OCI-M2 (cell line): ENCODE data around the gene ATP8B1.
"Not testable (repeated sequence)": the region's sequence is repeated elsewhere in the genome, so short reads cannot be mapped to it uniquely, and the experiment has no call there.

Source experiments
- DNase-seq: peaks from one replicate; lab custom pipeline; 2025; ENCODE audit not compliant: unreplicated experiment; lab: John Stamatoyannopoulos, UW

The ATP8B1 gene

DNA sequence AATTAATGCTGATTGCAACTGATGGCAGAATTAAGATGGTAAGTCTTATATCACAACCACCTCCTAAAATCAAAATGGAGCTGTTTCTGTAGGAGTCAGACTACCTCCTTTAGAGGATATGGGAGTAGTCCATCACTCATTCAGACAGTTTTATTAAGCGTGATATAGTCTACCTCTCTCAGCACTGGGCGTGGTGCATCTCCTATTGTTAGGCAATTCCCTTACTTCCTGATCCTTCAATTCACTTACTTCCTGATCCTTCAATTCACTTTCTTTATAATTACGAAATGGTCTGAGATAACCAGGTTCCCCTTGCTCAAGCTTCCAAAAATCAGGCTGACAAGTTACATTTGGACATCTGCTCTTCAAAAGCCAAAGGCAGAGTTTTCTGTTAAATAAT lies 31.9 kb downstream of the ATP8B1 start:
- no peak for DNase-seq

DNA sequence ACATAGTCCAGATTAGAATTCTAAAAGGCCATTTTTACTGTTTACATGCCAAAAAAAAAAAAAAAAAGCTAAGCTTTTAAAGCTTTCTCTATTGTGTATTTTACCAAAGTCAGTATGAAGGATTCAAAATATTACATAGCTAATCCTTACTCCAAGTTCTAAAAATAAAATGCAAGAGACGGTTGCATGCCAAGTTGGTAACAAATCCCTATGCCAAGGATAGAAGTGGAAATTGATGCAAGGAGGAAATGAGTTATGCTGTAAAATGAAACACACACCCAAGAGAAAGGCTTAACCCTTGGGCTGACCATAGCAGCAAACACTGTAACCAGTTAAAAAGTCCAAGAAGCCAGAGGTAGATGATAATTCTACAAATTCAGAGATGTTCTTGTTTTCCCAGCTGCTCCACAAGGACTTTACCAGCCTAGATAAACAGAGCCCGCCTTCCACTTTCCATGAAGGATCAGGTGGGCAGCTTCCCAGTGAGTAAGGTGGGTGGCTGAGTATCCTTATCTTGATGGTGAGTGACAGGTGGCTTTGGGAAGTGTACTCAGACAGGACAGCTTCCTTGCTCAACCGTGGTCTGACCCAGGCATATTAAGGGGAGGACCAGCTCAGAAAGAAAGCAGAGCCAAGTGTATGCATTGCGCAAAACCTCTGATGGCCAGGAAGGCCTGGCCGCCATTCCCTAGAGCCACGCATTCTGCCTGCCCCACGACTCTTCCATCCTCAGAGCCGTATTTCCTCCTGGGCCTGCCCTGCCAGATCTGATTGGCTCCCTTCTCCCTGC lies 34.4 kb downstream of the ATP8B1 start:
- DNase-seq: no peak

DNA sequence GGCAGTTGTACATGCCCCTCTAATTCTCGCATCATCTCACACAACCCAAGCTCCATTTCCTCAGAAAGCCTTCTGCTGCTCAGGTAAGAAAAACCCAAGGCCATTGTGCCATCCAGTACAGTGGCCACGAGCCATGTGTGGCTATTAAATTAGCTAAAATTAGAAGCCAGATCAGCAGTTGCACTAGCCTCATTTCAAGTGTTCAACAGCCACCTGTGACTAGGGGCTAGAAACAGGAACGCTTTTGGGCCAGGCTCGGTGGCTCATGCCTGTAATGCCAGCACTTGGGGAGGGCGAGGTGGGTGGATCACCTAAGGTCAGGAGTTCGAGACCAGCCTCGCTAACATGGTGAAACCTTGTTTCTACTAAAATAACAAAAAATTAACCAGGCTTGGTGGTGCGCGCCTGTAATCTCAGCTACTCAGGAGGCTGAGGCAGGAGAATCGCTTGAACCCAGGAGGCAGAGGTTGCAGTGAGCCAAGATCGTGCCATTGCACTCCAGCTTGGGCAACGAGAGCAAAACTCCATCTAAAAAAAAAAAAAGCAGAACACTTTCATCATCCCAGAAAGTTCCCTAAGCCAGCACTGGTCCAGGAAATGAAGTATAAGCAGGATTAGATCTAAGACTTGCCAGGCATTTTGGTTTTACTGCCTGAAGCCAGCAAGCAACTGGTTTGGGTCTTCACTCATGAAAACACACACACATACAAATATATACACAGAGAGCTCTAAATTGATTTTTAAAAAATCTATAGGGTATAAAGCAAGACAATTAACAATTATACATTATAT lies 35.7 kb downstream of the ATP8B1 start:
- DNase-seq: no peak

DNA sequence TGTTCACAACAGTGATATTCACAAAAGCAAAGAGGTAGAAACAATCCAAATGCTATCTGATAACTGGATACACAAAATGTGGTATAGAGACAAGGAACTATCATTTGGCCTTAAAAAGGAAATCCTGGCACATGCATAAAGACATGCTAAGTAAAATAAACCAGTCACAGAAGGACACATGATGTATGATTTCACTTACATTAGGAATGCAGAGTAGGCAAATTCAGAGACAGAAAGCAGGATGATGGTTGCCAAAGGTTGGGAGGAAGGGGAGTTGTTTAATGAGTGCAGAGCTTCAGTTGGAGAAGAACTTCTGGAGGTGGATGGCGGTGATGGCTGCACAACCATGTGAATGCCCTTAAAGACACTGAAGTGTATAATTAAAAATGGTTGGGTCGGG lies 38.1 kb downstream of the ATP8B1 start:
- DNase-seq: no peak

DNA sequence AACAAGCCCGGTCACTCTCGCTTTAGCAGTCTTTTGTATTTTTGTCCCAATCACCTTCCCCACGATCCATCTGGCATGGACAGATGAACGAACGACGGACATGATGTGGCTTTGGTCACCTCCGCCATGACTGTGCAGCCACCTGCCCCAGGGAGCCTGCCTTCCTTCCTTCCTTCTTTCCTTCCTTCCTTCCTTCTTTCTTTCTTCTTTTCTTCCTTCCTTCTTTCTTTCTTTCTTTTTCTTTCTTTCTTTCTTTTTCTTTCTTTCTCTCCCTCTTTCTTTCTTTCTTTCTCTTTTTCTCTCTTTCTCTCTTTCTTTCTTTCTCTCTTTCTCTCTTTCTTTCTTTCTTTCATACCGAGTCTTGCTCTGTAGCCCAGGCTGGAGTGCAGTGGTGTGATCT lies 39.0 kb downstream of the ATP8B1 start:
- no peak for DNase-seq

DNA sequence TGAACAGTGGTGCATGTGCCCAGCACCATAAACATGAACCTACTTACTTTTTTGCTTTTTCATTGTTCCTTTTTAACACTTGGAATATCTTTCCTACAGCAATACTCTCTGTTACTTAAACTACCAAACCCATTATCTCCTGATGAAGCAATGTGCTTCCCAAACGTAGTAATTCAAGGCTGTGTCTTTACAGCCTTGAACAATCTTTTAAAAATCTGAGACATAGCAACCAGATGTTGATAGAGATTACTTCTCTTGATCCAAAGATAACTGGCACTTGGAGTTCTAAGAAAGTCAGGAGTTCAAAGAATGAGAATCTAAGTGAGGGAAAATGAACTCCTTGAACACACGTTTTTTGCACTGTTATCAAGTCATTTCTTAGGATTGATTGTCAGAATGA lies 40.4 kb downstream of the ATP8B1 start:
- DNase-seq: no peak

DNA sequence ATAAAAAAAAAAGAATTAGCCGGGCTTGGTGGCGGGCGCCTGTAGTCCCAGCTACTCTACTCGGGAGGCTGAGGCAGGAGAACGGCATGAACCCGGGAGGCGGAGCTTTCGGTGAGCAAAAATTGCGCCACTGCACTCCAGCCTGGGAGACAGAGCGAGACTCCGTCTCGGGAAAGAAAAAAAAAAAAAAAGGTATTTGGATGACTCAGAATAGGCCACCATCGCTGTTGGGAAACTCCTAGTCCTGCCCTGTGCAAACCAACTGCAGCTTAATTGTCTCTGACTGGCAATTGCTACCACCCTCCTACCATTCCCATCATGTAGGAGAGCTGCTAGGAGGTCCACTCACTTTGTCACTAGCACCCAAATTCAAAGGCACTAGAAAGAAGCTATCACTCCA lies 43.5 kb downstream of the ATP8B1 start:
- no peak for DNase-seq

DNA sequence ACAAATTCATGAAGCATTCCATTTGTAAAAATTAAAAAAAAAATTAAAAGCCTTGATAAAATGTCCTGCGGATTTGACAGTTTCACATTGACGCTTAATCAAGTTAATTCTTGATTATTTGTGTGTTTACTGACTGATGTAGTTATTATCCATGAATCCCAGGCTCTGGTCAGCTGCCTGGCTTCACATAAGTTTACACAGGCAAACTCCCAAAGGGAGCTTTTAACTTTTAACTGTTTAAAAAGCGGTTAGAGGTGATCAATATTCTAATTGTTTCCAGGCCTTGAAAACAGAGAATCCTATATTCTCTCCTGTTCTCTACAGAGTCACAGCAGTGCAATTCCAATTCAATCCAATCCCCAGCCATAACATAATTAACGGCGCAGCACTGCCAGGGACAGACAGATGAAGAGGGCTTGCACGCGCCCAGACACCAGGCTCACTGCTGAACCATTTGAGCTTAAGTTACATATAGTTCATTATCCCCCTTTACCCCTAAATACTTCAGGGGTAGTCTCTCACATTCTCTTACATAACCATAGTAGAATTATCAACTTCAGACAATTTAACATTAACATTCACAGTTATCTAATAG lies 47.5 kb downstream of the ATP8B1 start:
- DNase-seq: no peak

DNA sequence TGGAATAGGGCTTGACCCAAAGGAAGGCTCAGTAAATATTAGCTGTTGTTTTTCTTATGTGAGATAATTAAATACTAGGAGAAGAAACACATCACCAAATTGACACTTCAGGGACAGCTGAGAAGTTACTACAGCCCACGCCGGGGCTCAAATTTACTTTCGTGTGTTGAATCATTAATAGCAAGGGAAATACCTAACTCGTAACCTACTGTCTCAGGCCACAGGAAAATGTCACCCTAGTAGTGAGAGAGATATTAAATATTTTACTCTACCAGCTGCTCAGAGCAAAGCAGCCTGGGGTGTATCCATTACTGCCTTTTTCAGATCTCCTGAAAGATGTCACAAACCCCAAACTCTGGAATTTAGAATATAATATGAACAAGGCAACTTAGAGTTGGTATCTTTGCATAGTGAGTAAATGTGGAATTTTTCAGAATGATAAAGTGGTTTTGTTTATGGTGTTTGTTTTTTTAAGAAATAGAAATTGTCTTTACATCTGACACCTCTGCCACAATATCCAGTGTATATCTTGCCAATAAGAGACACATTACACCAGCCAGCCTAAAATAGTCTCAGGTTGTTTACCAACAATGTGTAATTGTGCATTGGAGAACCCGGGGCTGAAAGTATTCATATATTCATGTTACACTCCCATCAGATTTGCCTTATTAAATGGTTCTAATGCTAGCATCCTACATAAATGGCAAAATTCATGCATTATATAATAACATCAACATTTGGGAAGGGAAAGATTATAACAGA lies 48.4 kb downstream of the ATP8B1 start:
- no peak for DNase-seq

DNA sequence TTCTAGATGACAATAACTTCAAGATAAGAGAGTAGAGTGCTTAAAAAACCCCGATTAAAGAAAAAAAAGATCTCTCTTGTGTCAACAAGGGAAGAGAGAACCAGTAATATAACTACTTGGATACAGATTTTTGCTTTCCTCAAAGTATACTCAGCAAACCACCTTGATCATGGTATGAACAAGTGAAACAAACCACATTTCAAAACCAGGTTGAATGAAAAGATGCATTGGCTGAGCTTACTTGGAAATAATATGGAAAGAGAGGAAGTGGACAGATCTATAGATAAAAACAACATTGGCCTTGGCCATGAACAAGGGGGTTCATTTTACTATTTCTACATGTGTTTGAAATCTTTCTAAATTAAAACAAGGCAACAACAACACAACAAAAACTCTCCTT lies 50.1 kb downstream of the ATP8B1 start:
- DNase-seq: no peak

DNA sequence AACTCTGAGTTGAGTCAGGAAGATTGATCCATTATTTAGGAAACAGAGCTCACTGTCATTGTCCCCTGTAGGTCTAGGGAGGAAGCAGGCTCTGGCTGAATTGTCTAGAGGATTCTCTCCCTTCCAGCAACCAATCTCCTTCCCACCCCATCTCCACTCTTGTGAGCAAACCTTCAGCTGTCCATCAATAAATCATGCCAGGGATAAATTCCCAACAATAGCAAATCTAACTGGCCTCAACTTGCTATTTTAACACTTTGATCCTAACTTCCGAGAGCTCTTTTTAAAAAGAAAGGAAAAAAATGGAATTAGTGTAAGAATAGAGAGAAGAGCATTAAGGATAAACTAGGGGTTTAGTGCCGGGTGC lies 53.5 kb downstream of the ATP8B1 start:
- no peak for DNase-seq

DNA sequence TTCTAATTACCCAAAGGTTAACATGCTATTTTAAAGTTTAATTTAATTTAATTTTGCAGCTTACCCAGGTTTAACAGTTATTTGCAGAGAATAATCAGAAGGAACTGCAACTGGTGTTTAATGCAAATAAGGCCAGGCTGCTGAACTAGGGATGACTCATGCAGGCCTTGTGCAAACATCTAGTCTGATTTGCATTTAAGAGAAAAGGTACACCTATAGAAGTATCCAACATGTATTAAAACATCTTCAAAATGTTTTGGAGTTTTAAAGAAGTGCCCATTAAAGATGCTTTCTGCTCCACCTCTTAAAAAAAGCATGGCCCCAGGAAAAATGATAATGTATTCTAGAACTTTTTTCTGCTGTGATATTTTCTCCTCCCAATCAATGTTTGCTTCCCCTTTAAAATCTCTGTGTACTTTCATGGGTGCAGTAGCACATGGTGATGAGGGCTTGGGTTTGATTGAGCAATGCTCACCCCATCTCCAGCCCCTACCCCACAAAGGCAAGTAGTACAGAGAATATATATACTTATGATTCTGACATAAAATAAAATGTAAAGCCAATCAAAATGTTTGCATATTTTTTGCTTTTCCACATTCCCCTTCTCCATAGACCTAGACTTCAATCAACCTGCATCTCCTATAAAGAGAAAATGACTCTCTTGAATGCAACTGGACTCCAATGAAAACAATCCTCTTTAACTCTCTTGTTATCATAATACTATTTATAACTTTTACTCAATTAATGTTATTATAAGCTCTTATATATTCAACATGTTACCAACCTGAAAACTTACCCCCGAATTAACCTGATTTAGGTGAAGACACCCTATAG lies 54.1 kb downstream of the ATP8B1 start:
- DNase-seq: no peak

DNA sequence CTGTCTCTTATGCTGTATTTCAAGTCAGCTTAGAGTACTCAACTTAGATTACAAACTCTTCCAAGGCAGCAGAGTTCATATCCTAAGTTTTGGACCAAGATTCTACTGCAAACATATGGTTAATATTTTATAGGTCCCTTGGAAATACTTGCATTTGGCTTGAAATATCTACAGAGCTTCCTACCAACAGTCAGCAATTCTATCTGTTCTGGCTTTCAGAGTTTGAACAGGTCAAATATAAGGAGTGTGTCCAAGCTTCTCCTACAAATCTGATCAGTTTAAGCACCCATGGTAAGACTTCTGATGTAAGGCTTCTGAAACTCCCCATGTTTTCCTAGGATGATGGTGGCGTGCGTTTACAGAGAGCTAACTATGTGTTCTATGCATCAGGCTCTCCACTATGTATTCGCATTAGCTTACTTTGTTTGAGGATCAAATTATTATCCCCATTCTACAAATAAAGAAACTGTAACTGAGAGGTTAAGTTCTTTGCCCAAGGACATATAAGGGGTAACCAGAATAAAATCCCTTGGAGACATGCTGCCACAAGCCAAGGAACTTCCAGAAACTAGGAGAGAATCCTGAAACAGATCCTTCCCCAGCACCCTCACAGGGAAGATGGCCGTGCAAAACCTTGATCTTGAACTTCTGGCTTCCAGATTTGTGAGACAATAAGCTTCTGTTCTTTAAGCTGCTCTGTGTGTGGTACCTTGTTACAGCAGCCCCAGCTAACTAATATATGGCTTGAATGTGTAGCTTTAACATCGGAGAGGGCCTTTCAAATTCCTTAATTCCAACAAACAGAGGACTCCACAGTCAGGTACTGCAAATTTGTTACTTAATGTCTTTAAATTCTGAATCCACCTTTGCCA lies 55.1 kb downstream of the ATP8B1 start:
- no peak for DNase-seq

DNA sequence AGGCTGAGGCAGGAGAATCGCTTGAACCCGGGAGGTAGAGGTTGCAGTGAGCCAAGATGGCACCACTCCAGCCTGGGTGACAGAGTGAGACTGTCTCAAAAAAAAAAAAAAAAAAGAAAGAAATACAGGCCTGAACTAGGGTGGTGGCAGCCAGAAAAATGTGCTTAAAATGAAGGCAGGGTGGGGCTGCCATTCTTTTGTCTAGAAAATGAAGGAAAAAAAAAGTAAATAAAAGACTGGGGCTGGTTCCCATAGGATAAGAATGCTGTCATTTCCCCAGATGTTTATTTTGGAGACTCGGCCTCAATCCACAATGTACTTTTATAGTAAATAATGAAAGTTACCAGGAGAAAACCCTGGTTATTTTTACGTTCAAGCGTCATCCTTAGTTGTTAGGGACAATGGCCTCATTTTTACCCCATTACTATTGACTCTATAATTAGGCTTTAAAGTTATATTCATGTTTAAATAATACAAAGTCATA lies 58.9 kb downstream of the ATP8B1 start:
- DNase-seq: no peak

DNA sequence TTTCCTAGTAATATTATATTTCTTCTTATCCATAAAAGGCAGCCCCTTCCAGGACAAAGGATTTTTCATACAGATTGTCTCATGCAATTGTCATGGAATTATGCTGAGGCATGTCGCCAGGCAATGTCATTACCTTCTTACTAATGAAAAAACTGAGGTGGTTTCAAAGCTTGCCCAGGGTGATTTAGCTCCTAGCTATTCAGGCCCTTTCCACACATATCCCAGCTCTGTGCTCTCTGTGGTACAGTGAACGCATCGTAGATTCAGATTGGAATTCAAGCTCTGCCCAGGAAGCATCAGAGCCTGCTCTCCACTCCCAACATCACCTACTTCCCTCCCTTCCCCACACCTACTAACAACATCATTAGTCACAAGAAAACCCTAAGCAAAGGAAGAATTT lies 60.1 kb downstream of the ATP8B1 start:
- DNase-seq: no peak

DNA sequence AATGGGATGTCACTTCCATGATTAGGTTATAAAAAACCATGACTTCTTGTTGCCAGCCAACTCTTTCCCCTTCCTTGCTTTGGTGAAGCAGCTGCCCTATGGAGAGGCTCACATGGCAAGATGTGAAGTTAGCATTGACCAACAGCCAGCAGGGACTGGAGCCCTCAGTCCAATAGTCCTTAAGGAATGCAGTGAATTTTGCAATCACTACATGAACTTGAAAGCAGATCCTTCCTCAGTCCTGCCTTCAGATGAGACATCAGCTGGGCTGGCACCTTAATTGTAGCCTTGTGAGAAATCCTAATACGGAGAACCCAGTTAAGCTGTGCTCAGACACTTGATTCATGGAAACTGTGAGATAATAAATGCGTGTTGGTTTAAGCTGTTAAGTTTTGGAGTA lies 61.8 kb downstream of the ATP8B1 start:
- DNase-seq: no peak

DNA sequence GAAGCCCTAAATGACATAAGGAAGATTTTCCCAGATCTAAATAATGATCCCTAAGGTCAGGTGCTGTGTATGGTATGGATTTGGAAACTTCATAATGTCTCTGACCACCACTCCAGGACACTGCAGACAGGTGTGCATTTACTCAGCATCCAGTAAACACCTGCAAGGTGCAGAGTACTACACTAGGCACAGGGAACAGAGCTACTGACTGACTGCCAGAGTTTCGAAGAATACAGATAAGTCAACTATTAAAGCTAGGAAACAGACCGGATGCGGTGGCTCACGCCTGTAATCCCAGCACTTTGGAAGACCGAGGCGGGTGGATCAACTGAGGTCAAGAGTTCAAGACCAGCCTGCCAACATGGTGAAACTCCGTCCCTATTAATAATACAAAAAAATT lies 65.0 kb downstream of the ATP8B1 start:
- DNase-seq: no peak

DNA sequence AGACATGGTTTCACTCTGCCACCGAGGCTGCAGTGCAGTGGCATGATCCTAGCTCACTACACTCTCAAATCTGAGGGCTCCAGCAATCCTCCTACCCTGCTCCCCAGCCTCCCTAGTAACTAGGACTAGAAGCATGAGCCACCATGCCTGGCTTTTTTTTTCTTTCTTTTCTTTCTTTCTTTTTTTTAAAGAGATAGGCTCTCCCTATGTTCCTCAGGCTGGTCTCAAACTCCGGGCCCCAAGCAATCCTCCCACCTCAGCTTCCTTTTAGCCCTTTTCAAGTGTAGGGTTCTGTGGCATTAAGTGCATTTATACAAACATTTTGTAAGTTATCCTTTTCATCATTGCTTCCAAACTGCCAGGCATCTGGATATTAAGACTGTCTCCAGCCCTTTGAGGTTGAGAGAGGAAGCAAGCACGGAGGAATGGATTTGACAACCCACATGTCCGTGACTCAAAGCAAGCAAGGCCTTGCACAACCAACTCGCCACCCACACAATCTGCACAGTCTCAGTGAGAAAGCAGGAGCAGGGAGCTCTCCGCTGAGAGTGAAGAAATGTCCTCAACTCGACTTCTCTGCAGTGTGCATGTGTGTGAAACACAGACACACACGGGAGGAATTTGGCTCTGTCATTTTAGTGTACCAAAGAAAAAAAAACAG lies 65.6 kb downstream of the ATP8B1 start:
- no peak for DNase-seq

DNA sequence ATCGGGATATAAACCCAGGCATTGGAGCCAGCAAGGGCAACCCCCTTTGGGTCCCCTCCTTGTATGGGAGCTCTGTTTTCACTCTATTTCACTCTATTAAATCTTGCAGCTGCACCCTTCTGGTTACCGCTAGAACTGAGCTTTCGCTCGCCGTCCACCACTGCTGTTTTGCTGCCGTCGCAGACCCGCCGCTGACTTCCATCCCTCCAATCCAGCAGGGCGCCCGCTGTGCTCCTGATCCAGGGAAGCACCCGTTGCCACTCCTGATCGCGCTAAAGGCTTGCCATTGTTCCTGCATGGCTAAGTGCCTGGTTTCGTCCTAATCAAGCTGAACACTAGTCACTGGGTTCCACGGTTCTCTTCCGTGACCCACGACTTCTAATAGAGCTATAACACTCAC lies 68.1 kb downstream of the ATP8B1 start:
- DNase-seq: not testable (repeated sequence)
